Neural cell (in vitro differentiated cells): Measurements from ENCODE around the gene ZFR2. TPM values are rescaled to one million over a fixed set of nuclear protein-coding genes. Genes with fewer than 3 reads are reported as not detected.

Source experiments
- H2AFZ ChIP-seq: fragments of 200-600, 300-800 bp; sonication (generic), shearing (Covaris generic); 2 replicates; pipeline ENCODE4 v1.6.0; 2014; ENCODE audit warnings: low read depth, mild to moderate bottlenecking, antibody characterized with exemption, low read length, moderate library complexity
- H3F3A ChIP-seq: fragments of 200-600 bp; shearing (Covaris generic); 2 replicates; pipeline ENCODE4 v1.6.1; 2016; ENCODE audit warnings: mild to moderate bottlenecking, moderate library complexity, mixed read lengths, antibody characterized with exemption, low read length; ENCODE audit not compliant: insufficient read depth, poor library complexity, severe bottlenecking
- H3K27ac ChIP-seq: fragments of 200-600, 300-800 bp; sonication (generic), shearing (Covaris generic); 2 replicates; pipeline ENCODE4 v1.5.1; 2014; ENCODE audit warnings: mild to moderate bottlenecking, low read length, moderate library complexity
- H3K27me3 ChIP-seq: fragments of 300-800, 200-600 bp; sonication (generic), shearing (Covaris generic); 2 replicates; pipeline ENCODE4 v1.6.0; 2014; ENCODE audit warnings: mild to moderate bottlenecking, low read depth, low read length, moderate library complexity; ENCODE audit not compliant: insufficient read depth
- H3K36me3 ChIP-seq: fragments of 300-800, 200-600 bp; sonication (generic), shearing (Covaris generic); 2 replicates; pipeline ENCODE4 v1.5.1; 2014; ENCODE audit warnings: mild to moderate bottlenecking, antibody characterized with exemption, low read length, moderate library complexity; ENCODE audit not compliant: insufficient read depth
- H3K4me2 ChIP-seq: fragments of 300-800, 200-600 bp; sonication (generic), shearing (Covaris generic); 2 replicates; pipeline ENCODE4 v1.6.0; 2014; ENCODE audit warnings: mild to moderate bottlenecking, low read length
- H3K4me3 ChIP-seq: fragments of 300-800, 200-600 bp; sonication (generic), shearing (Covaris generic); 2 replicates; pipeline ENCODE4 v1.5.1; 2014; ENCODE audit warnings: mild to moderate bottlenecking, low read length, moderate library complexity
- H3K79me2 ChIP-seq: fragments of 200-600 bp; shearing (Covaris generic); replicated peaks from 2 replicates; pipeline ENCODE4 v1.6.0; 2014; ENCODE audit warnings: mild to moderate bottlenecking, low read length, moderate library complexity; ENCODE audit not compliant: insufficient read depth
- H3K9ac ChIP-seq: fragments of 300-800, 200-600 bp; sonication (generic), shearing (Covaris generic); 2 replicates; pipeline ENCODE4 v1.6.1; 2016; ENCODE audit warnings: mild to moderate bottlenecking, low read length, mixed read lengths
- H3K9me2 ChIP-seq: fragments of 200-600 bp; shearing (Covaris generic); 2 replicates; pipeline ENCODE4 v1.6.1; 2016; ENCODE audit warnings: mild to moderate bottlenecking, low read length, mixed read lengths; ENCODE audit not compliant: insufficient read depth
- H3K9me3 ChIP-seq: fragments of 200-600, 300-800 bp; sonication (generic), shearing (Covaris generic); 2 replicates; pipeline ENCODE4 v1.6.1; 2016; ENCODE audit warnings: mild to moderate bottlenecking, mixed run types, low read length, moderate library complexity, mixed read lengths
- H4K20me1 ChIP-seq: fragments of 200-600 bp; shearing (Covaris generic); 2 replicates; pipeline ENCODE4 v1.6.1; 2016; ENCODE audit warnings: mild to moderate bottlenecking, mixed run types; ENCODE audit not compliant: insufficient read depth
- CTCF ChIP-seq: fragments of 450-650 bp; IDR thresholded peaks from 2 replicates; pipeline ENCODE4 v1.5.1; 2014; ENCODE audit warnings: antibody characterized with exemption, mild to moderate bottlenecking, moderate library complexity; ENCODE audit not compliant: poor library complexity, severe bottlenecking
- EP300 ChIP-seq: fragments of 450-650 bp; conservative IDR thresholded peaks from 2 replicates; pipeline ENCODE4 v1.6.1; 2014; ENCODE audit warnings: antibody characterized with exemption, mild to moderate bottlenecking, moderate library complexity; ENCODE audit not compliant: poor library complexity, severe bottlenecking
- EZH2 ChIP-seq: fragments of 200-600, 300-800 bp; shearing (Covaris generic), sonication (generic); IDR thresholded peaks from 2 replicates; pipeline ENCODE4 v1.6.1; 2014; ENCODE audit warnings: antibody characterized with exemption, low read length, borderline replicate concordance, mild to moderate bottlenecking; ENCODE audit not compliant: insufficient read depth, poor library complexity, severe bottlenecking
- MXI1 ChIP-seq: fragments of 450-650 bp; conservative IDR thresholded peaks from 2 replicates; pipeline ENCODE4 v1.6.1; 2014; ENCODE audit warnings: antibody characterized with exemption, mild to moderate bottlenecking; ENCODE audit not compliant: poor library complexity, severe bottlenecking
- POLR2AphosphoS5 ChIP-seq: IDR thresholded peaks from 2 replicates; pipeline ENCODE4 v1.6.1; 2012
- RAD21 ChIP-seq: fragments of 450-650 bp; conservative IDR thresholded peaks from 2 replicates; pipeline ENCODE4 v1.6.1; 2014; ENCODE audit warnings: antibody characterized with exemption, mild to moderate bottlenecking, moderate library complexity
- REST ChIP-seq: IDR thresholded peaks from 2 replicates; pipeline ENCODE4 v1.6.1; 2012; ENCODE audit warnings: borderline replicate concordance
- SMC3 ChIP-seq: fragments of 450-650 bp; conservative IDR thresholded peaks from 2 replicates; pipeline ENCODE4 v1.6.1; 2014; ENCODE audit warnings: antibody characterized with exemption, mild to moderate bottlenecking, moderate library complexity; ENCODE audit not compliant: poor library complexity
- TAF1 ChIP-seq: IDR thresholded peaks from 2 replicates; pipeline ENCODE4 v1.6.1; 2012; ENCODE audit warnings: low read depth
- polyA plus RNA-seq: library from polyadenylated mRNA; depleted of rRNA; stranded (reverse); fragments of >200 nt; gene quantifications from 2 replicates; pipeline ENCODE4 v1.2.3, GENCODE V29; 2014

ZFR2 gene
- polyA plus RNA-seq, 1 donor from 2014 or later, result 9.0 TPM

GRCh38 chr19:3881272-3882040 lies 12.6 kb upstream of the ZFR2 start:
- Histone ChIP-seq H3K9ac (peak overlapping the region; percentile 99), H3K9me3 (no peaks in the 10 kb centered on the region), H2AFZ (peak overlapping the region; percentile 68), H3K27me3 (no peaks in the 10 kb centered on the region), H3K4me3 (peak overlapping the region; percentile 89), H3K79me2 (peaks cover 32% of the 10 kb centered on the region), H3F3A (no peaks in the 10 kb centered on the region), H3K36me3 (peaks cover 10% of the 10 kb centered on the region), H3K4me2 (peak overlapping the region; percentile 94), H3K9me2 (no peaks in the 10 kb centered on the region), H4K20me1 (peaks cover 4% of the 10 kb centered on the region), H3K27ac (peak overlapping the region; percentile 99)
- TF ChIP-seq CTCF (peak; percentile 8), SMC3 (peak; percentile 39), POLR2AphosphoS5 (peak; percentile 82), RAD21 (peak; percentile 17), MXI1 (no peak), EZH2 (no peak), EP300 (peak; percentile 27), REST (peak; percentile 8), TAF1 (no peak)

- Histone ChIP-seq H2AFZ (peak within 1 kb of the TSS; percentile 68), H3F3A (no peaks in the 10 kb centered on the region), H3K27ac (peak within 1 kb of the TSS; percentile 99), H3K36me3 (peaks cover 10% of the 10 kb centered on the region), H3K9ac (peak within 1 kb of the TSS; percentile 99), H3K4me2 (peak within 1 kb of the TSS; percentile 30), H3K9me3 (no peaks in the 10 kb centered on the region), H3K4me3 (peak within 1 kb of the TSS; percentile 89), H3K27me3 (no peaks in the 10 kb centered on the region), H3K9me2 (no peaks in the 10 kb centered on the region), H4K20me1 (peaks cover 4% of the 10 kb centered on the region), H3K79me2 (peaks cover 32% of the 10 kb centered on the region)
- TF ChIP-seq EP300 (peak; percentile 19), REST (peak; percentile 87), MXI1 (no peak), POLR2AphosphoS5 (peak; percentile 98), EZH2 (no peak), RAD21 (peak; percentile 36), SMC3 (peak; percentile 33), CTCF (no peak), TAF1 (peak; percentile 92)
Measured at GRCh38 chr19:3880471-3881271, 11.8 kb upstream of the ZFR2 start, which contains the start of gene ATCAY. ATCAY (plus strand) TSS chr19:3880685; CDS start chr19:3885768, 5,083 bp downstream.
